ENCODE results near the gene CHD3.

Gene CHD3

GRCh38 chr17:7935859-7936258 lies 47.3 kb downstream of the CHD3 start:
- Histone ChIP-seq H3K36me3 (ENCODE audit: insufficient read depth, low read length) (peaks cover 51% of the 10 kb centered on the region), H3K9ac (ENCODE audit: low read length) (no peak overlapping the region), H2AFZ (ENCODE audit: low read length) (no peak overlapping the region), H4K20me1 (ENCODE audit: insufficient read depth, low read length) (no peaks in the 10 kb centered on the region), H3K4me3 (ENCODE audit: low read depth, low read length, poor library complexity, severe bottlenecking) (no peak overlapping the region), H3K79me2 (ENCODE audit: insufficient read depth, low read length) (0 out of 2 replicates have a peak, but pooled peaks cover 4% of the 10 kb centered on the region), H3K4me2 (ENCODE audit: low read length) (no peak overlapping the region), H3K4me1 (ENCODE audit: insufficient read depth, low read length, severe bottlenecking) (peaks cover 28% of the 10 kb centered on the region), H3K27ac (ENCODE audit: low read depth, low read length, poor library complexity, severe bottlenecking) (no peak overlapping the region), H3K27me3 (ENCODE audit: insufficient read depth, low read length) (no peaks in the 10 kb centered on the region), H3K9me2 (ENCODE audit: low read depth, low read length) (no peaks in the 10 kb centered on the region), H3K9me3 (ENCODE audit: low read length) (no peaks in the 10 kb centered on the region), H3F3A (ENCODE audit: insufficient read depth, low read length) (no peaks in the 10 kb centered on the region)
- TF ChIP-seq EZH2 (IDR thresholded peaks at IDR 0.05; ENCODE audit: borderline replicate concordance, low read length) (no peak), CTCF (IDR thresholded peaks at IDR 0.05; ENCODE audit: low read length) (no peak)

GRCh38 chr17:7940034-7940433 lies 51.4 kb downstream of the CHD3 start:
- no peaks in the 10 kb centered on the region for H3K79me2 ChIP-seq (ENCODE audit: insufficient read depth, low read length)
- peaks cover 85% of the 10 kb centered on the region for H3K36me3 ChIP-seq (ENCODE audit: insufficient read depth, low read length)
- H3K27me3 ChIP-seq (ENCODE audit: insufficient read depth, low read length), result no peaks in the 10 kb centered on the region
- no peak overlapping the region for H2AFZ ChIP-seq (ENCODE audit: low read length)
- no peak for TF ChIP-seq EZH2 (IDR thresholded peaks at IDR 0.05; ENCODE audit: borderline replicate concordance, low read length)
- no peak for TF ChIP-seq CTCF (IDR thresholded peaks at IDR 0.05; ENCODE audit: low read length)
- H3K4me2 ChIP-seq (ENCODE audit: low read length), result no peak overlapping the region
- no peak overlapping the region for H3K27ac ChIP-seq (ENCODE audit: low read depth, low read length, poor library complexity, severe bottlenecking)
- no peaks in the 10 kb centered on the region for H3K9me2 ChIP-seq (ENCODE audit: low read depth, low read length)
- H4K20me1 ChIP-seq (ENCODE audit: insufficient read depth, low read length), result no peaks in the 10 kb centered on the region
- no peak overlapping the region for H3K9ac ChIP-seq (ENCODE audit: low read length)
- H3K4me3 ChIP-seq (ENCODE audit: low read depth, low read length, poor library complexity, severe bottlenecking), result no peak overlapping the region
- H3K9me3 ChIP-seq (ENCODE audit: low read length), result no peaks in the 10 kb centered on the region
- H3K4me1 ChIP-seq (ENCODE audit: insufficient read depth, low read length, severe bottlenecking), result no peaks in the 10 kb centered on the region
- no peaks in the 10 kb centered on the region for H3F3A ChIP-seq (ENCODE audit: insufficient read depth, low read length)

- Histone ChIP-seq H2AFZ (ENCODE audit: low read length) (no peak overlapping the region), H3K79me2 (ENCODE audit: insufficient read depth, low read length) (no peaks in the 10 kb centered on the region), H3K9me3 (ENCODE audit: low read length) (no peaks in the 10 kb centered on the region), H3K4me3 (ENCODE audit: low read depth, low read length, poor library complexity, severe bottlenecking) (no peak overlapping the region), H3K27me3 (ENCODE audit: insufficient read depth, low read length) (no peaks in the 10 kb centered on the region), H3F3A (ENCODE audit: insufficient read depth, low read length) (no peaks in the 10 kb centered on the region), H3K36me3 (ENCODE audit: insufficient read depth, low read length) (peaks cover 85% of the 10 kb centered on the region), H3K27ac (ENCODE audit: low read depth, low read length, poor library complexity, severe bottlenecking) (no peak overlapping the region), H3K4me2 (ENCODE audit: low read length) (no peak overlapping the region), H4K20me1 (ENCODE audit: insufficient read depth, low read length) (no peaks in the 10 kb centered on the region), H3K9ac (ENCODE audit: low read length) (no peak overlapping the region), H3K4me1 (ENCODE audit: insufficient read depth, low read length, severe bottlenecking) (no peaks in the 10 kb centered on the region), H3K9me2 (ENCODE audit: low read depth, low read length) (no peaks in the 10 kb centered on the region)
- TF ChIP-seq EZH2 (IDR thresholded peaks at IDR 0.05; ENCODE audit: borderline replicate concordance, low read length), result no peak
- no peak for TF ChIP-seq CTCF (IDR thresholded peaks at IDR 0.05; ENCODE audit: low read length)
These were observed 52.2 kb downstream of the CHD3 start for GRCh38 chr17:7940743-7941142.

Measured in OCI-LY1 (cell line).